H1 (cell line): ENCODE measurements around the gene CCDC88C.

ENCODE experiments used
- ATF2 ChIP-seq: IDR thresholded peaks from 2 replicates; pipeline ENCODE4 v1.6.1; 2012; ENCODE audit warnings: low read length, inconsistent platforms
- BCL11A ChIP-seq, 2 experiments: IDR thresholded peaks; one replicate each; pipeline ENCODE4 v1.6.1; 2011; ENCODE audit warnings: low read depth in 2 of 2, low read length in 2 of 2, mild to moderate bottlenecking in 2 of 2
- CBX5 ChIP-seq: fragments of 300-800, 300-1000 bp; sonication (generic); IDR thresholded peaks from 2 replicates; pipeline ENCODE4 v1.7.1; 2016; ENCODE audit warnings: antibody characterized with exemption, low read length, low read depth
- CEBPB ChIP-seq: IDR thresholded peaks from 2 replicates; pipeline ENCODE4 v1.6.1; 2012; ENCODE audit warnings: low read depth, low read length
- CTCF ChIP-seq, 3 experiments: IDR thresholded peaks; 1 replicate in 2 of 3; 2 replicates in 1 of 3; pipeline versions ENCODE4 v1.5.1 to v1.6.1; 2011; ENCODE audit warnings: low read length in 3 of 3, mild to moderate bottlenecking in 3 of 3, inconsistent platforms in 2 of 3, low read depth in 1 of 3, moderate library complexity in 1 of 3; ENCODE audit not compliant: insufficient read depth in 1 of 3; ENCODE audit errors: control extremely low read depth in 1 of 3
- EGR1 ChIP-seq: IDR thresholded peaks from 2 replicates; pipeline ENCODE4 v1.6.1; 2011; ENCODE audit warnings: low read depth, low read length, borderline replicate concordance
- EZH2 ChIP-seq: fragments of 200-600 bp; sonication (generic); IDR thresholded peaks from 2 replicates; pipeline ENCODE4 v1.7.1; 2012; ENCODE audit warnings: low read depth, mild to moderate bottlenecking, moderate library complexity, low read length, inconsistent platforms; ENCODE audit not compliant: severe bottlenecking
- GTF2F1 ChIP-seq: IDR thresholded peaks from 2 replicates; pipeline ENCODE4 v1.6.1; 2012; ENCODE audit warnings: low read depth, low read length, improper control_type of control experiment, borderline replicate concordance
- MAX ChIP-seq: IDR thresholded peaks from 2 replicates; pipeline ENCODE4 v1.6.1; 2012; ENCODE audit warnings: inconsistent platforms
- POLR2AphosphoS5 ChIP-seq: IDR thresholded peaks from 2 replicates; pipeline ENCODE4 v1.6.1; 2011; ENCODE audit warnings: low read depth, low read length
- SP2 ChIP-seq: IDR thresholded peaks from 2 replicates; pipeline ENCODE4 v1.6.1; 2012; ENCODE audit warnings: mild to moderate bottlenecking, low read length, inconsistent platforms
- ZNF274 ChIP-seq: IDR thresholded peaks from 2 replicates; pipeline ENCODE4 v1.7.0; 2012; ENCODE audit warnings: low read length, borderline replicate concordance; ENCODE audit errors: extremely low read depth

GRCh38 chr14:91235841-91236240 lies 181.8 kb downstream of the CCDC88C start:
- TF ChIP-seq CTCF (IDR thresholded peaks at IDR 0.05; ENCODE audit: control extremely low read depth in 1 of 3, insufficient read depth in 1 of 3, low read depth in 1 of 3, low read length in 3 of 3) (no peak), SP2 (no peak), ZNF274 (no peak), MAX (no peak), EGR1 (no peak), ATF2 (no peak), CBX5 (no peak), EZH2 (no peak), POLR2AphosphoS5 (no peak), GTF2F1 (no peak), BCL11A (IDR thresholded peaks at IDR 0.05; ENCODE audit: low read depth in 2 of 2, low read length in 2 of 2) (no peak), CEBPB (no peak)
